HG02678 (cell line): ENCODE data around the gene BCAS4.
"Not testable (repeated sequence)": the region's sequence is repeated elsewhere in the genome, so short reads cannot be mapped to it uniquely, and the experiment has no call there.

Experiments used
- ATAC-seq: cut with Tn5 transposase; IDR thresholded peaks from one replicate; pipeline ENCODE4 v1.9.1; 2021; ENCODE audit warnings: mild to moderate bottlenecking, moderate library complexity; ENCODE audit not compliant: unreplicated experiment

The BCAS4 gene

DNA sequence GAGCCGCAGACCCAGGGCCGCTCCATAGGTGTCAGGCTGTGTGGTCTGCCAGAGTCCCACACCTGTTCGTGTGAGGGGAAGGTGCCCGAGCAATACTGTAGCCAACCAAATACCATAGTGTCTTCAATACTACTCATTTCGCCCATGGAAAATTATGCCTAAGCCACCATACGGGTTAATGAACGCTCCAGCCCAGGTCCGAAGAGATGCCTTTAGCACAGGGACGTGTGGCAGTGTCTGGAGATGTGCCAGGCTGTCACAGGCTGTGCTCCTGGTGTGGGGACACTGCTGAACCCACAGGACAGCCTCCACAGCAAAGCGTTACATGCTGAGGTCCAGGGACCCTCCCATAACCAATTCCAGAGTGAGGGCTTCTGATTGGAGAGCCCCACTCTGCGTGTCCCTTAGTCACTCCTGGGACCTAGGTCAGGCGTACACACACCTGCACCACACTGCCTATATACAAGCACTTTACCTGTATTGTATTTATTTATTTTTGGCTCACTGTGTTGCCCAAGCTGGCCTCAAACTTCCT lies 25.2 kb upstream of the BCAS4 start:
- ATAC-seq: not testable (repeated sequence)

DNA sequence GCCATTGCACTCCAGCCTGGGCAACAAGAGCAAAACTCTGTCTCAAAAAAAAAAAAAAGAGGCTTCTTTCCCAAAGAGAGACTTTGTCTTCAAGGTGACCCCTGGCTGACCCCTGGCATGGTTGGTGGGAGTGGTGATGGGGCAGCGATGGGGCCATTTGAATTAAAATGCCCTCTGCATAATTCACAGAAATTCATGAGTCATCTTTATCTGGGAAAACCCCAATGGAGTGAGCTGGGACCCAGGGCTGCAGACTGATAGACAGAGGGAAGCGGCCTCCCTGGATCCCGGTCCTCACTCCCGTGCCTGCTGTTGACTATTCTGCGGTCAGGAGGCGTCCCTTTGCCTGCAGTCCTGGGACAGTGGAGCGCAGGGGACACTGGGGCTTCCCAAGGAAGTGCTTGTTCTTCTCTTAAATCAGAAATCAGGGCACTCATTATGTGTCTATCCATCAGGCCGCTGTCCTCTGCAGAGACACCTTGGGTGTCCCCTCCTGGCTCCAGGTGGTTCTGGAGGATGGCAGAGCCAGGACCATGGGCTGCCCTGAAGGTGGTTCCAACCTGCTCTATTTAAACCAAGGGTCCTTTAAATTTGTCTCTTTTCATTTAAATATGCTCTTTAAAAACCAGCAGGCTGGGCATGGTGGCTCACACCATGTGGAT lies 23.3 kb upstream of the BCAS4 start:
- ATAC-seq: not testable (repeated sequence)

DNA sequence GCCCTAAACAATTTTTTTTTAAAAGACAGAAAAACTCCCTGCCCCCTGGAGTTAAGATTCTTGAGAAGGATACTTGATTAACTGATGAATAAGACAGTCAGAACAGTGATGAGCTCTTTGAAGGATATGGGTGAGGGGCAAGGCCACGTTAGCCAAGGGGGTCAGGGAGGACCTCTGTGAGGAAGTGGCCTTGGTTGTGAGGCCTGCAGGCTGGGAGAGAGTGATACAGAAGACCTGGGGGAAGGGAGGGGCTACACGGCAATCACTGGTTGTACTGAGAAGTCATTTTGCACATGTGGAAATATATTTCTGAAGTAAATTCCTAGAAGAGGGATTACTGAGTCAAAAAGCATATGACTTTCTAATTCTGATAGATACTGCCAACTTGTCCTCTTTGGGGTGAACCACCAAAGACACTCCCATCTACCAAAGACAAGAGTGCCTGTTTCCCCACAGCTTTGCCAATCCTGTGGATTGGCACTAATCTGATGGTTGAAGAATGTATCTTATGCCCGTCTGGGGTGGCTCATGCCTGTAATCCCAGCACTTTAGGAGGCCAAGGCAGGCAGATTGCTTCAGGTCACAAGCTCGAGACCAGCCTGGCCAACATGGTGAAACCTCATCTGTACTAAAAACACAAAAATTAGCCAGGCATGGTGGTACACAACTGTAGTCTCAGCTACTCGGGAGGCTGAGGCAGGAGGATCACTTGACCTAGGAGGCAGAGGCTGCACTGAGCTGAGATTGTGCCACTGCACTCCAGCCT lies 22.3 kb upstream of the BCAS4 start:
- no peak for ATAC-seq

DNA sequence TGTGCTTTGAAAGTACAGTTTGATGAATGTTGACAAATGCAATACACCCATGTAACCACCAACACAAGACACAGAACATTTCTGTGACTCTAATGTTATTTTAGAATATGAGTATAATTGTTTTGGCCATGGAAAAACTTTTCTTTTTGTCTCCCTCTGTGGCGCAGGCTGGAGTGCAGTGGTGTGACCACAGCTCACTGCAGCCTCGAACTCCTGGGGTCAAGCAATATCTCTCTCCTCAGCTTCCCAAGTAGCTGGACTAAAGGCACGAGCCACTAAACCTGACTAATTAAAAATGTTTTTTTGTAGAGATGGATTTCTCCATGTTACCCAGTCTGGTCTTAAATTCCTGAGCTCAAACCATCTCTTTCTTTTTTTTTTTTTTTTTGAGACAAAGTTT lies 20.3 kb upstream of the BCAS4 start:
- ATAC-seq: no peak

DNA sequence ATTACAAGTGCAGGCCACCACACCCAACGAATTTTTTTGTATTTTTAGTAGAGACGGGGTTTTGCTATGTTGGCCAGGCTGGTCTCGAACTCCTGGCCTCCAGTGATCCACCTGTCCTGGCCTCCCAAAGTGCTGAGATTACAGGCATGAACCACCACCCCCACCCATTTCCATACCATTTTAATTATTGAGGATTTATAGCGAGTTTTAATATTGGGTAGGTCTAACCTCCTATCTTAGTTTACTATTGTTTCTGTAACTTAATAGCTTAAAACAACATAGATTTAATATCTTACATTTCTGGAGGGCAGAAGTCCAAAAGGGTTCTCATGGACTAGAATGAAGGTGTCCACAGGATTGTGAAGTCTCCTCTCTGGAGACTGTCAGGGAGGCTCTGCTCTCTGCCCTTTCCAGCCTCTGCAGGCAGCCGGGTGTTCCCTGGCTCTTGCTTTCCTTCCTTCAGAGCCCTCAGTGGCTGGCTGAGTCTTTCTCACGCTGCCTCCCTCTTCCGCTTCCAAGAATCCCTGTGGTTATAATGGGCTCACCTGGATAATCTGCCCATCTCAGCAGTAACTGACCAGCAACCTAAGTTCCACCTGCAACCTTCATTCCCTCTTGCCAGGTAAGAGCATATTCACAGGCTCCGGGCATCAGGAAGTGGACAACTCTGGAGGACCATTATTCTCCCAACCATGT lies 18.6 kb upstream of the BCAS4 start:
- ATAC-seq: no peak

DNA sequence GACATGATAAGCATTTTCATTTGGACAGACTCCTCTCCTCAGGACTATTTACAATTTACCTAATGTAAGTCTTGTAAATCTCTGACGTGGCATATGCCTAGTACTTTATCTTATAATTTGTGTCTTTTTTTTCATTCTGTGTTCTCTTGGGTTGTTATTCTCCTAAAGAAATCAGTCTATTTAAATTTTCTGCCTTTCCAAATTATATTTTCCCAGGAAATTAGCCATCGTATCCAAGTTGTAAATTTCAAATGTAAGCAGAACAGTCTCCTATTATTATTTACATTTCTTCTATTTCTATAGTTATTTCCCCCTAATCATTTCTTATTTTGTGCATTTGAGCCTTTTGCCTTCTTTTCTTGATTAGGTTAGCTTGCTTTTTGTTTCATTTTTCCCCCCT lies 17.5 kb upstream of the BCAS4 start:
- no peak for ATAC-seq

DNA sequence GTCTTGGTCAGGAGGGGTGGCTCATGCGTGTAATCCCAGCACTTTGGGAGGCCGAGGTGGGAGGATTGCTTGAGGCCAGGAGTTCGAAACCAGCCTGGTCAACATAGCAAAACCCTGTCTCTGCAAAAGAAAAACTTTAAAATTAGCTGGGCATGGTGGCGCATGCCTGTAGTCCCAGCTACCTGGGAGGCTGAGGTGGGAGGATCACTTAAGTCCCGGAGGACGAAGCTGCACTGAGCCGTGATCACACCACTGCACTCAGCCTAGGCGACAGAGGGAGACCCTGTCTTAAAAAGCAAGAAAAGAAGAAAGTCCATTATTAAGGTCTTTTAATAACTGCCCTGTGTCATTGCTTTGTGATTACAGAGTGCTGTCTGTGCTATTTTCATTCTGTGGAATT lies 15.9 kb upstream of the BCAS4 start:
- not testable (repeated sequence) for ATAC-seq

DNA sequence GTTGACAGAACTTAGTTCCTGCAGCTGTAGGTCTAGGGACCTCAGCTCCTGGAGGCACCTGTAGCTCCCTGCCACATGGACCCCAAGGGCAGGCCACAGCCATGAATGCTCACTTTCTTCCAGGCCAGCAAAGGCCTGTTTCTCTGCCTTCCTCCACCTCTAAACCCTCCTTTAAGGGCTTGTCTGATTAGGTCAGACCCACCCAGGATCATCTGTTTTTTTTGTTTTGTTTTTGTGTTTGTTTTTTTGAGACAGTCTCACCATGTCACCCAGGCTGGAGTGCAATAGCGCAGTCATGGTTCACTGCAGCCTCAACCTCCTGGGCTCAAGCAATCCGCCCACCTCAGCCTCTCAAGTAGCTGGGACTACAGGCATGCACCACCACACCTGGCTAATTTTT lies 11.5 kb upstream of the BCAS4 start:
- ATAC-seq: no peak

DNA sequence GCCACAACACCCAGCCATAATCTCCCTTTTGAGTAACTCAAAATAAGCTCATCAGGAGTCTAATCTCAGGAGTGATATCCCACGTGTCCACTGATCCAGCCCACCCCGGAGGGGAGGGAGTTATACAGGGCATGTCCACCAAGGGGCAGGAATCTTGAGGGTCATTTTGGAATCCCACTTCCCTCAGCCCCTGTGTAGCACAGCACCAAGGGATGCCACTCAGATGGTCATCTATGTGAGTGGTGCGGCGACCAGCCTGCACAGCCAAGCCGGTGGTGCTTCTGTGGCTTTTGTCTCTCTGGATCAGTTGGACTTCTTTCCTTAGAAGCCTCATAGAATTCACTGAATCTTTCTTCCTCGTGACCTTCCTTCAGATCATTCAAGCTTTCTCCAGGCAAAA lies 11.0 kb upstream of the BCAS4 start:
- no peak for ATAC-seq

DNA sequence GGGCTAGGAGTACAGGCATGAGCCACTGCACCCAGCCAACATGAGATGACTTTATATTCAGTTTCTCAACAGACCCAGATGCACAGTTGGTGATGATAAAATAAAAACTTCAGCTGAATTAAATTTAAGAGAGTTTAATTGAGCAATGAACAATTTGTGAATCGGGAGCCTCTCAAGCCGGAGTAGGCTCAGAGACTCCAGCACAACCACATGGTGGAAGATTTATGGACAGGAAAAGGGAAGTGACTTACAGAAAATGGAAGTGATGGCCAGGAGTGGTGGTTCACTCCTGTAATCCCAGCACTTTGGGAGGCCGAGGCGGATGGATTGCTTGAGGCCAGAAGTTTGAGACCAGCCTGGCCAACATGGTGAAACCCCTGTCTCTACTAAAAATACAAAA lies 10.4 kb upstream of the BCAS4 start:
- ATAC-seq: no peak

DNA sequence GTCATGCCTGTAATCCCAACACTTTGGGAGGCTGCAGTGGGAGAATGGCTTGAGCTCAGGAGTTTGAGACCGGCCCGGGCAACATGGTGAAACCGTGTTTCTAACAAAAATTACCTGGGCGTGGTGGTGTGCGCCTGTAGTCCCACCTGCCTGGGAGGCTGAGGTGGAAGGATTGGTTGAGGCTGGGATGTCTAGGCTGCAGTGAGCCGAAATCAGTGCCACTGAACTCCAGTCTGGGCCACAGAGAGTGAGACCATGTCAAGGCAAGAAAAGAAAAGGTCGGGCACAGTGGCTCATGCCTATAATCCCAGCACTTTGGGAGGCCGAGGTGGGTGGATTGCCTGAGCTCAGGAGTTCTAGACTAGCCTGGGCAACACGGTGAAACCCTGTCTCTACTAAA lies 8.2 kb upstream of the BCAS4 start:
- no peak for ATAC-seq

DNA sequence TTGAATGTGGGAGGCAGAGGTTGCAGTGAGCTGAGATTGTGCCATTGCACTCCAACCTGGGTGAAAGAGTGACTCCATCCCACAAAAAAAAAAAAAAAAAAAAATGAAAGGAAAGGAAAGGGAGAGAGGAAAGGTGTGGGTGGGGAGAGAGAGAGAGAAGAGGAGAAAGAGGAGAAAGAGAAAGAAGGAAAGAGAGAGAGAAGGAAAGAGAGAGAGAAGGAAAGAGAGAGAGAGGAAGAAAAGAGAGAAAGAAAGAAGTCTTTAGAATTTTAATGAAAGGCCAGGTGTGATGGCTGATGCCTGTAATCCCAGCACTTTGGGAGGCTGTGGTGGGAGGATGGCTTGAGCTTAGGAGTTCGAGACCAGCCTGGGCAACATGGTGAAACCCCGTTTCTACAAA lies 7.7 kb upstream of the BCAS4 start:
- no peak for ATAC-seq

DNA sequence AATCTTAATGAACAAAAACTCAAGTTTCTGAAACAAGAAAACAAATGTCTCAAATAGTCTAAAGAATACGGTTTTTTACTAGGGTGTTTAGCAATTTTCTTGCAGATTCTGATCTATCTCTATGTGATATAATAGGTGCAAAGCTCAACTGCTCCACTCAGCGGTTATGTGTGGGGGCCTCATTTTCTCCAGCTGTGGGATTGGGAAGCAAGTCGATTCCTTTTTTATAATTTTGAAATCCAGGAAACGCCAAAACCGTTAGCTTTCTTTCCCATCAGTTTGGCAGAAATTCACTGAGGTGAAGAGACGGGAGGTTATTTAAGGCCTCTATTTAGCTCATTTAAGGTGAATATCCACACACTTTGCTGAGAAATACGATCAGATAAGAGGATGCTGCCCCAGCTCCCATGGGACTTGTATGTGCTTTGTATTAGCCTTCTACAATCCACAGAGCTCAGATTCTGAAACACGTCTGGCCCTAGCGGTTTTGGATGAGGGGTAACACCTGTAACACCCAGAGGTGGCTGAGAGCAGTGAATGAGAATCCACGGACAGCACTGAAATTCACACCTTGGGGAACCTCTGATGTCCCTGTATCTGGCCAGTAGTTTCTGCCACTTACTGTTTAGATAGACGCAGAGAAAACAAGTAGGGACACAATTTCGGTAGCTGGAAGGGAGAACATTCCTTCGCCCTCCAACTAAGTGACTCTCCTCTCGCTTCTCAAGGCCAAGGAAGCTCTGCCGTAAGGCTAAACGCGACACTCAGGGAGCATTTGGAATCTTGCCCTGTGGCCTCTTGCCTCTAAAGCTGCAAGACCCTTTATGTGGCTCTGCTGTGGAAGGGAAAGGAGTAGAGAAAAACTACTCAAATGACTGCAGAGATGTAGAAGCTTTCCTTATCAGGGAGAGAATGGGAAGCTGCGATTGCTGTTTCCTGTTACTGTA lies 6.5 kb upstream of the BCAS4 start:
- no peak for ATAC-seq

DNA sequence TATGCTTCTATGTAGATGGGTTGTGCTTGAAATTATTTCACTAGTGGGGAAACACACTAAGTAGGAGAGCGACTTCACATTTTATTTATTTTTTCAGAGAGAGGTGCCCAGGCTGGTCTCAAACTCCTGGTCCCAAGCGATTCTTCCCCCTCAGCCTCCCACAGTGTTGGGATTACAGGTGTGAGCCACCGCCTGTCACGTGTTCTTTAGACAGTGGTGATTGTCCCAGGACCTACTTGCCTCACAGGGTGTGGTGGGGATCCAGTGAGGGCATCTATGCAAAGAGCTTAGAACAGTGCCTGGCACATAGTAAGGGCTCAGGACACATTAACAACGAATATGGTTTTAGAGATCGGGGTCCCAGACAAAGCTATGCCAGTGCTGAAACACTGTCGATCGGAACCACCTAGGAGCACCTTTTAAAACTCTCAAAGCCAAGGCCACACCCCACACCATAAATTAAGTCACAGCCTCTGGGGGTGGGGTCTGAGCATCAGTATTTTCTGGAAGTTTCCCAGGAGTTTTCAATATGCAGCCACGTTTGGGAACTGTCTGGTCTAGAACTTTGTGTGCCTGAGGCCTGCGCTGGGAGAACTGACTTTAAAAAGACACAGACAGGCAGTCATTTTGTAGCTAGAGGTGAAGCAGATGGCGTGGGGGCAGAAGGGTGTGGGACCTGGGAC lies 4.8 kb upstream of the BCAS4 start:
- no peak for ATAC-seq

DNA sequence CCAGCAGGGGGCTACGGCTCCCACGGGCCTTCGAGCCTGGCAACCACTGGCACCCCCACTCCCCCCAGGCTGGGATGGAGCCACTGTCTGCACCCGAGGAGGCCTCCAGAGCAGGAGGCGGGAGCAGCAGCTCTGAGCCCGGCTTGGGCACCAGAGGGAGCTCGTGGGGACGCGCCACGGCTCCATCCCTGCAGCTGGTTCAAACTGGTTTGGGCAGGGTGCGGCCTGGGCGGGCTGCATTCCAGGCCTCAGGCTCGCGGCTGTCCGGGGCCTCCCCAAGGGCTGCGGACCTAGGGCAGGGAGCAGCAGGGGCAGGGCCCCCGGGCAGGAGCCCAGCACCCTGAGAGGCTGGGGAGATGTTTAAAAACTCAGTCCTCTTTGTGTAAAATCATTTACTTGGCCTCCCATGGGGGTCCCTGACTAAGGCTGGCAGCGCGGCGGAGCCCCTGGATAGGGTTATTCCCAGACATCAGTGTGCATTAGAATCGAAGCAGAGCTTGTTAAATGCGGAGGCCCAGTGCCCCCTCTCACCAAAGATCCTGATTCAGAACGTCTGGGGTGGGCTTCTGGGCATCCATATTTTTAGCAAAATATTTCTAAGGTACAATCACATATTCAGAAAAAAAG lies 4.1 kb upstream of the BCAS4 start:
- peak; percentile 61 for ATAC-seq

DNA sequence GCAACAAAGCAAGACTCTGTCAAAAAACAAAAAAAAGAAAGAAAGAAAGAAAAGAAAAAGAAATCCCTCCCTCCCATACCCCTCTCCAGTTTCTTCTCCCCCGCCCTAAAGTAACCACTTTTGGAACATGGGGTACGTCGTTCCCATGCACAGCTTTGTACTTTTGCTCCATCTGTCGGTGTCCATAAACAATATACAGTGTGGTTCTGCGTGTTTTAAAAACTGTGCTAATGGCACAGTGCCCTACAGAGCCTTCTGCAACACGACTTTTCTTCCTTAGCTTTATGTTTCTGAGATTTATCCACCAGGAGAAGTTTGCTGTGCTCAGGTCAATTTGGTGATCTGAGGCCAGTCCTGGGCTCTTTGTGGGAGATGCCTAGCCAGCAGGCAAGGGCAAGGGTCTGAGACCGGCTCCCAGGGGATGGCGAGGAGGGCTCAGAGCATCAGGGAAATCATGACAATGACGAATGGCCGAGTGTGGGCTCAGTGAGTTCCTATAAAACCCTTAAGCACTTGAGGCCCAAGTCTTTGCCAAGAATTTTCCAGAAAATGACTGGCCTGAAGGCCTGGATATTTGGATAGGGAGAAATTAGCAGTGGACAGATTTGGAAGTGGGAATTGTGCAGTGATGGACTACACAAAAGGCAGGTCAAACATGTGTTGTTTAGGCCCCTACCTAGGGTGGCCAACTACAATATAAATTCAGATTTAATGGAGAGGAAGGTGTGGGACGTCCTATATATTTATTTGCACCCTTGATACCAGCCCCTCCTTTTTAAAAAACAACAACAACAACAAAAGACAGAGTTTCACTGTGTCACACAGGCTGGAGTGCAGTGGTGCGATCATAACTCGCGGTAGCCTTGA lies 1.9 kb upstream of the BCAS4 start:
- no peak for ATAC-seq

DNA sequence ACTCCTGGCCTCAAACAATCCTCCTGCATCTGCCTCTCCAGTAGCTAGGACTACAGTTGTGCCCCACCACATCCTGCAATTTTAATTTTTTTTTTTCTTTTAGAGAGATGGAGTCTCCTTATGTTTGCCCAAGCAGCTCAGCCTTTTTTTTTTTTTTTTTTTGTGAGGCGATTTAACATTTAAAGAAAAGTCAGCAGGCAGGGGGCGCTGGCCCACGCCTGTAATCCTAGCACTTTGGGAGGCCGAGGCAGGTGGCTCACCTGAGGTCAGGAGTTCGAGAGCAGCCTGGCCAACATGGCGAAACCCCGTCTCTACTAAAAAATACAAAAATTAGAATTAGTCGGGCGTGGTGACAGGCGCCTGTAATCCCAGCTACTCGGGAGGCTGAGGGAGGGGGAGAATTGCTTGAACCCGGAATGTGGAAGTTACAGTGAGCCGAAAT lies 1.3 kb upstream of the BCAS4 start:
- ATAC-seq: not testable (repeated sequence)

DNA sequence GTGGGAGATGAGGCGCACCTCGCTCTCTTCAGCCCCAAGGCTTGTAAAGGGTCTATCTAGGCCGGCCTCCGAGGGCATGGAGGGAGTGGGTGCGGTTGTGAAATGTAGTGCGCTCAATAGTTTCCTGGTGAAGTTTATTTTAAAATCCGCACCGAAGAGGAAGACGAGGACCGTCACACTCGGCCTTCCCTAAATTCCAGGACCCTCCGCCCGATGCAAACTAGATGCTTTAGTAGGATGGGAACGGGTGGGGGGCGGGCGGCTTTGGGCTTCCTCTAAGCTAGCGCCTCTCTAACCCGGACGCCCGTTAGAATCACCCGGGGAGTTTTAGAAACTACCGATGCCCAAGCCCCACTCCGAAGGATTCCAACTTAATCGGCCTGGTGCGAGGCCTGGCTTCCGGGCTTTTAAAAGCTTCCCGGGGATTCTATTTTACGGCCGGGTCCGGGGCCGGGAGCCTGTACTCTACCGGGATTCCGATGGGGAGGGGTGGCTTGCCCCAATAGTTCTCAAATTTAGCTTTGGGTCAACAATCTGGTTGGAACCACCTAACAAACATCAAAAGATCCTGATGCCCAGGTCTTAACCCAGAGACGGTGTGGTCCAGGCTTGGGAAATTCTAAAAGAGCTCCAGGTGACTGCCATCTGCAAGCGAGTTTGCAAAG lies 548 bp upstream of the BCAS4 start:
- ATAC-seq: no peak
